Measurements from ENCODE around the gene ZCWPW2. TPM values are rescaled to one million over a fixed set of nuclear protein-coding genes. Genes with fewer than 3 reads are reported as not detected.

The ZCWPW2 gene
- total and polyA plus RNA-seq, 2 donors from 2014 or later: 0.54 to 2.0 TPM

GRCh38 chr3:28347374-28348264 lies 902 bp upstream of the ZCWPW2 start:
- Histone ChIP-seq H3K9me3 (ENCODE audit: control insufficient read depth in 2 of 3, insufficient read depth in 1 of 3, low read length in 3 of 3) (no peaks in the 10 kb centered on the region), H3K27me3 (ENCODE audit: control insufficient read depth, insufficient read depth, low read length) (no peaks in the 10 kb centered on the region), H3K4me1 (ENCODE audit: control insufficient read depth in 2 of 3, insufficient read depth in 2 of 3, low read depth in 1 of 3, low read length in 3 of 3) (peaks cover 0 to 11% (median 2%) of the 10 kb centered on the region in 3 donors), H3K27ac (ENCODE audit: low read depth in 2 of 2, low read length in 2 of 2) (peak overlapping the region; percentile 99), H3K36me3 (ENCODE audit: control insufficient read depth in 2 of 3, insufficient read depth in 3 of 3, low read length in 3 of 3) (no peaks in the 10 kb centered on the region), H3K9ac (ENCODE audit: low read length in 3 of 3) (peak overlapping the region; percentile 27 to 97 (median 74)), H3K4me3 (ENCODE audit: low read length in 3 of 3) (peak overlapping the region; percentile 85 to 98 (median 90))
- peak in 1 of 5 donors; percentile 18 for DNase-seq
- no peak for TF ChIP-seq CTCF (IDR thresholded peaks at IDR 0.05; ENCODE audit: borderline replicate concordance, extremely low read depth, insufficient read depth)
- intact Hi-C loops (cut with DNase I): no loop called here
- no peak for FAIRE-seq

DNA sequence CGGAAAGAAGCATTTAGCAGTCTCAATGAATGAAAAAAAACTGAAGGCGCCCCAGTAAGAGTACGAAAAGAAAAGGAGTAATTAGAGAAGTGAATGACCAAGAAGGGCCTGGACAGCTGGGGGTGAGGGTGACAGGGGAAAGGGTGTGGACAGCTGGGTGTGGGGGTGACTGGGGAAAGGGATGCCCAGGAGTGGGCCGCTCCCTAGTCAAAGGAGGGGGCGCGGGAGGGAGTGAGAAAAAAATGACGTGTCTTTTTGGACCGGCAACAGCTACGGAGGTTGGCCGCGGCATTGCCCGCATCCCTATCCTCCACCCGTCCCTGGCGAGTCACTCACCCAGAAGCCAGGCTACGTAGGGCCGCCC lies 274 bp upstream of the ZCWPW2 start:
- Histone ChIP-seq H3K27me3 (ENCODE audit: control insufficient read depth, insufficient read depth, low read length) (no peaks in the 10 kb centered on the region), H3K9ac (ENCODE audit: low read length in 3 of 3) (peak overlapping the region; percentile 27 to 97 (median 74)), H3K4me3 (ENCODE audit: low read length in 3 of 3) (peak overlapping the region; percentile 85 to 98 (median 90)), H3K9me3 (ENCODE audit: control insufficient read depth in 2 of 3, insufficient read depth in 1 of 3, low read length in 3 of 3) (no peaks in the 10 kb centered on the region), H3K36me3 (ENCODE audit: control insufficient read depth in 2 of 3, insufficient read depth in 3 of 3, low read length in 3 of 3) (no peaks in the 10 kb centered on the region), H3K4me1 (ENCODE audit: control insufficient read depth in 2 of 3, insufficient read depth in 2 of 3, low read depth in 1 of 3, low read length in 3 of 3) (peaks cover 0 to 6% (median 2%) of the 10 kb centered on the region in 3 donors), H3K27ac (ENCODE audit: low read depth in 2 of 2, low read length in 2 of 2) (peak overlapping the region; percentile 99)
- no peak for TF ChIP-seq CTCF (IDR thresholded peaks at IDR 0.05; ENCODE audit: borderline replicate concordance, extremely low read depth, insufficient read depth)
- intact Hi-C loops (cut with DNase I): no loop called here
- DNase-seq (no peak), FAIRE-seq (no peak)

- H3K9me3 ChIP-seq (ENCODE audit: control insufficient read depth in 2 of 3, insufficient read depth in 1 of 3, low read length in 3 of 3): no peaks in the 10 kb centered on the region
- TF ChIP-seq CTCF (IDR thresholded peaks at IDR 0.05; ENCODE audit: borderline replicate concordance, extremely low read depth, insufficient read depth): no peak
- no peaks in the 10 kb centered on the region for H3K36me3 ChIP-seq (ENCODE audit: control insufficient read depth in 2 of 3, insufficient read depth in 3 of 3, low read length in 3 of 3)
- peak overlapping the region; percentile 85 to 98 (median 90) for H3K4me3 ChIP-seq (ENCODE audit: low read length in 3 of 3)
- H3K27me3 ChIP-seq (ENCODE audit: control insufficient read depth, insufficient read depth, low read length): no peaks in the 10 kb centered on the region
- DNase-seq (no peak), FAIRE-seq (no peak)
- intact Hi-C loops (cut with DNase I): no loop called here
- H3K27ac ChIP-seq (ENCODE audit: low read depth in 2 of 2, low read length in 2 of 2): peak overlapping the region; percentile 99
- peaks cover 0 to 6% (median 2%) of the 10 kb centered on the region in 3 donors for H3K4me1 ChIP-seq (ENCODE audit: control insufficient read depth in 2 of 3, insufficient read depth in 2 of 3, low read depth in 1 of 3, low read length in 3 of 3)
- H3K9ac ChIP-seq (ENCODE audit: low read length in 3 of 3): peak overlapping the region; percentile 84 to 98 (median 97)
These were observed 1.0 kb downstream of the ZCWPW2 start for GRCh38 chr3:28349469-28350000.
